ENCODE measurements around the gene CUEDC1. TPM values are rescaled to one million over a fixed set of nuclear protein-coding genes. Genes with fewer than 3 reads are reported as not detected.
A peak's percentile ranks its signal among the peaks of the same experiment; 100 is the strongest.

CUEDC1 gene
- total and polyA plus RNA-seq, 2 experiments from 2014 or later: 11.1 to 13.6 TPM

DNA sequence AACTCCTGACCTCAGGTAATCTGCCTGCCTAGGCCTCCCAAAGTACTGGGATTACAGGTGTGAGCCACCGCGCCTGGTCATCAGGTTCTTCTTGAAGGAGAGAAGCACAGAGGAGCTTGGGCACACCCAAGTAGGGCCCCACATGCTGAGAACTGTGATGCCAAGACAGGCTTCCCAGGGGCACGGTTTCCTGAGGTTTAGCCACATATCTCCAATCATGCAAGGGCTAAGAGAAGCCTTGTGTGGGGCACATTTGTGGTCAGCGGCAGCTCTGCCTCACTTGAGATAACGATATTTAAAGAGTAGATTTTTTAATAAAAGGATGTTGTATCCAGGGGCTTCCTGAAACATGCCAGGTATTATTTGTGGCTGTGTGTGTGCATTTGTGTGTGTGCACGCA lies 46.9 kb downstream of the CUEDC1 start:
- H3K4me3 ChIP-seq: no peak overlapping the region
- 93 to 95% methylated on average over 6 of the region's 6 CpGs for WGBS, 2 experiments (ENCODE audit: low coverage in 1 of 2, low lambda C conversion rate in 2 of 2, missing lambda C conversion rate in 2 of 2)
- H3K9me2 ChIP-seq (ENCODE audit: insufficient read depth): no peaks in the 10 kb centered on the region
- peaks cover 8% of the 10 kb centered on the region; the same call in 1 of the 2 replicates for H3F3A ChIP-seq (ENCODE audit: insufficient read depth)
- H3K4me1 ChIP-seq (ENCODE audit: insufficient read depth): peaks cover 14% of the 10 kb centered on the region
- H3K79me2 ChIP-seq (ENCODE audit: insufficient read depth): peaks cover 86% of the 10 kb centered on the region
- DNase-seq: no peak
- no peaks in the 10 kb centered on the region for H3K9me3 ChIP-seq (ENCODE audit: low read depth)
- H4K20me1 ChIP-seq (ENCODE audit: insufficient read depth): no peaks in the 10 kb centered on the region
- H3K9ac ChIP-seq: no peak overlapping the region
- H3K27me3 ChIP-seq (replicated peaks; ENCODE audit: insufficient read depth): no peaks in the 10 kb centered on the region
- TF ChIP-seq EZH2 (IDR thresholded peaks at IDR 0.05; ENCODE audit: insufficient read depth, poor library complexity, severe bottlenecking) (no peak), EZH2phosphoT487 (IDR thresholded peaks at IDR 0.05; ENCODE audit: insufficient read depth, low read depth) (no peak)
- no peak overlapping the region for H3K4me2 ChIP-seq (ENCODE audit: unreplicated experiment)
- H2AFZ ChIP-seq: no peak overlapping the region
- in situ Hi-C loops (cut with MboI): no loop called here
- H3K36me3 ChIP-seq (ENCODE audit: low read depth): no peaks in the 10 kb centered on the region
- H3K27ac ChIP-seq: no peak overlapping the region

DNA sequence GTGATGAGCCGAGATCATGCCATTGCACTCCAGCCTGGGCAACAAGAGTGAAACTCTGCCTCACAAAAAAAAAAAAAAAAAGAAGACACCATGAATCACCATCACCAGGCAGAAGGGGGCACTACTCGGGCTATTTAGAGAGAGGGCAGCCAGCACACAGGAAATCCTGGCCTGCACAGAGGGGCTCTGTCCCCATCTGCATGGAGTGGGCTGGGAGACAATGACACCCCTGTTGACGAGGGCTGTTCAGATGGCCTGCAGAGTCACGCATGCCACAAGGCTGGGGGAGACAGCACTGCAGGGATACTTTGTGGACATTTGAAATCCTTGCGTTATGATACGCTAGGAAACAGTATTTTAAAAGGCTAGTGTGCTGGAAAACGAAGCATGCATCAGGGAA lies 48.3 kb downstream of the CUEDC1 start:
- H3K9ac ChIP-seq: no peak overlapping the region
- no peak overlapping the region for H3K4me2 ChIP-seq (ENCODE audit: unreplicated experiment)
- WGBS, 2 experiments (ENCODE audit: low coverage in 1 of 2, low lambda C conversion rate in 2 of 2, missing lambda C conversion rate in 2 of 2): 85 to 86% methylated on average over 7 of the region's 7 CpGs
- H3F3A ChIP-seq (ENCODE audit: insufficient read depth): peaks cover 13% of the 10 kb centered on the region; the same call in 1 of the 2 replicates
- no peak overlapping the region for H2AFZ ChIP-seq
- TF ChIP-seq EZH2 (IDR thresholded peaks at IDR 0.05; ENCODE audit: insufficient read depth, poor library complexity, severe bottlenecking) (no peak), EZH2phosphoT487 (IDR thresholded peaks at IDR 0.05; ENCODE audit: insufficient read depth, low read depth) (no peak)
- in situ Hi-C loops (cut with MboI): no loop called here
- no peaks in the 10 kb centered on the region for H3K27me3 ChIP-seq (replicated peaks; ENCODE audit: insufficient read depth)
- no peaks in the 10 kb centered on the region for H4K20me1 ChIP-seq (ENCODE audit: insufficient read depth)
- peaks cover 17% of the 10 kb centered on the region for H3K4me1 ChIP-seq (ENCODE audit: insufficient read depth)
- no peak overlapping the region for H3K27ac ChIP-seq
- no peaks in the 10 kb centered on the region for H3K36me3 ChIP-seq (ENCODE audit: low read depth)
- no peaks in the 10 kb centered on the region for H3K9me3 ChIP-seq (ENCODE audit: low read depth)
- peaks cover 83% of the 10 kb centered on the region for H3K79me2 ChIP-seq (ENCODE audit: insufficient read depth)
- DNase-seq: no peak
- no peaks in the 10 kb centered on the region for H3K9me2 ChIP-seq (ENCODE audit: insufficient read depth)
- H3K4me3 ChIP-seq: no peak overlapping the region

DNA sequence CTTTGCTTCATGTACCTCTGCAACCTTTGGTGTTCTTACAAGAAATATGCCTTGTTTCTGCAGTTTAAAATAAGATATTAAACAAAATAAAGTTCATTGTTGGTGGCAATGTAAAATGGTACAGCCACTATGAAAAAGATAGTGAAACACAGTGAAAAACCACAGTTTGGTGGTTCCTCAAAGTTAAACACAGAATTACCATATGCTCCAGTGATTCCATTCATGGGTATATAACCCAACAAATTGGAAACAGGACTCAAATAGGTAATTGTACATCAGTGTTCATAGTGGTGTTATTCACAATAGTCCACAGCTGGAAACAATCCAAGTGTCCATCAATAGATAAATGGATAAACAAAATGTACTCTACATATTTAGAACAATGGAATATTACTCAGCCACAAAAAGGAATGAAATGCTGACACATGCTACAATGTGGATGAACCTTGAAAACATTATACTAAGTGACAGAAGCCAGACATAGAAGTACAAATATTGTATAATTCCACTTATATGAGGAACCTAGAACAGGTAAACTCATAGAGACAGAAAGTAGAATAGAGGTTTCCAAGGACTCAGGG lies 49.2 kb downstream of the CUEDC1 start:
- Histone ChIP-seq H3K9me2 (ENCODE audit: insufficient read depth) (no peaks in the 10 kb centered on the region), H3K27ac (no peak overlapping the region), H3K4me2 (ENCODE audit: unreplicated experiment) (no peak overlapping the region), H3K9ac (no peak overlapping the region), H3F3A (ENCODE audit: insufficient read depth) (peaks cover 13% of the 10 kb centered on the region; the same call in 1 of the 2 replicates), H4K20me1 (ENCODE audit: insufficient read depth) (no peaks in the 10 kb centered on the region), H3K4me1 (ENCODE audit: insufficient read depth) (peaks cover 17% of the 10 kb centered on the region), H3K27me3 (replicated peaks; ENCODE audit: insufficient read depth) (no peaks in the 10 kb centered on the region), H3K9me3 (ENCODE audit: low read depth) (no peaks in the 10 kb centered on the region), H3K36me3 (ENCODE audit: low read depth) (no peaks in the 10 kb centered on the region), H2AFZ (no peak overlapping the region), H3K79me2 (ENCODE audit: insufficient read depth) (peaks cover 83% of the 10 kb centered on the region), H3K4me3 (no peak overlapping the region)
- TF ChIP-seq EZH2phosphoT487 (IDR thresholded peaks at IDR 0.05; ENCODE audit: insufficient read depth, low read depth): no peak
- TF ChIP-seq EZH2 (IDR thresholded peaks at IDR 0.05; ENCODE audit: insufficient read depth, poor library complexity, severe bottlenecking): no peak
- in situ Hi-C loops (cut with MboI): no loop called here
- DNase-seq: no peak

DNA sequence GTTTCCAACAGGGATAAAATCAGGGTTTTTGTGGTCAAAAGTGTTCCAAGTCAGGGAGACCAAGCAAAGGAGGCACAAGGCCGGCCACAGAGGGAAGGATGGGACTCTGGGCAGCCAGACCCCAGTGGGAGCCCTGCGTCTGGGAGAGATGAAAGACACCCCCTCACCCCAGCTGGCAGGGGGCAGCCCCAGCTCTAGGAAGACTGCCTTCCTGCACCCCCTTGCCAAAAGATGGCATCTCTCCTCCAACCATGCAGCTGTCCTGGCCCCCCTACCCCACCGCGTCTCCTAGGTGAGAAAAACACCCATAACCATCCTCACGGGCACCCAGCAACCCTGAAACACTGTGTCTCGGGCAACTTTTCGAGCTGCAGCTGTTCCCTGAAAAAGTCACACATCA lies 51.3 kb downstream of the CUEDC1 start:
- Histone ChIP-seq H3K27ac (peak overlapping the region; percentile 85), H3K9me3 (ENCODE audit: low read depth) (no peaks in the 10 kb centered on the region), H3K4me2 (ENCODE audit: unreplicated experiment) (peak overlapping the region; percentile 57), H3F3A (ENCODE audit: insufficient read depth) (peaks cover 13% of the 10 kb centered on the region; the same call in 1 of the 2 replicates), H3K4me1 (ENCODE audit: insufficient read depth) (peaks cover 30% of the 10 kb centered on the region), H4K20me1 (ENCODE audit: insufficient read depth) (no peaks in the 10 kb centered on the region), H3K36me3 (ENCODE audit: low read depth) (no peaks in the 10 kb centered on the region), H3K4me3 (no peak overlapping the region), H3K79me2 (ENCODE audit: insufficient read depth) (peaks cover 84% of the 10 kb centered on the region), H3K9me2 (ENCODE audit: insufficient read depth) (no peaks in the 10 kb centered on the region), H2AFZ (no peak overlapping the region), H3K9ac (peak overlapping the region; percentile 70), H3K27me3 (replicated peaks; ENCODE audit: insufficient read depth) (no peaks in the 10 kb centered on the region)
- no peak for DNase-seq
- 83 to 93% methylated on average over 7 of the region's 7 CpGs for WGBS, 2 experiments (ENCODE audit: low coverage in 1 of 2, low lambda C conversion rate in 2 of 2, missing lambda C conversion rate in 2 of 2)
- TF ChIP-seq EZH2phosphoT487 (IDR thresholded peaks at IDR 0.05; ENCODE audit: insufficient read depth, low read depth): no peak
- TF ChIP-seq EZH2 (IDR thresholded peaks at IDR 0.05; ENCODE audit: insufficient read depth, poor library complexity, severe bottlenecking): no peak
- in situ Hi-C loops (cut with MboI): no loop called here
